ENCODE measurements around the gene TSPAN16. TPM values are rescaled to one million over a fixed set of nuclear protein-coding genes. Genes with fewer than 3 reads are reported as not detected.
A peak's percentile ranks its signal among the peaks of the same experiment; 100 is the strongest.

TSPAN16 gene
- total RNA-seq, 1 experiment from 2014 or later = not detected

GRCh38 chr19:11323601-11324078 is 27.7 kb downstream of the TSPAN16 start:
- H4K20me1 ChIP-seq (ENCODE audit: control insufficient read depth, insufficient read depth, insufficient read length) = no peaks in the 10 kb centered on the region
- no peak; the same call in 2 of the 3 replicates for TF ChIP-seq CTCF (conservative IDR thresholded peaks at IDR 0.05)
- H3K4me3 Mint-ChIP-seq = no peak overlapping the region
- H3T11ph ChIP-seq (ENCODE audit: low read length) = no peak overlapping the region
- no peak overlapping the region for H3K14ac ChIP-seq (ENCODE audit: insufficient read depth, low read length)
- H3K27me3 ChIP-seq (ENCODE audit: insufficient read depth, low read length) = no peaks in the 10 kb centered on the region
- H3K4me2 ChIP-seq (ENCODE audit: insufficient read depth, insufficient read length, low read length) = no peak overlapping the region
- H2BK5ac ChIP-seq (ENCODE audit: insufficient read length, low read length) = no peak overlapping the region
- H3K56ac ChIP-seq (ENCODE audit: insufficient read length, low read depth, low read length) = no peak overlapping the region
- no peak overlapping the region for H2BK20ac ChIP-seq (ENCODE audit: low read depth, low read length, poor library complexity, severe bottlenecking)
- H3K18ac ChIP-seq (ENCODE audit: insufficient read length, low read depth, low read length) = no peak overlapping the region
- peaks cover 5% of the 10 kb centered on the region; the same call in 1 of the 2 replicates for H3K27me3 Mint-ChIP-seq (ENCODE audit: low read depth)
- H3K4me1 ChIP-seq (ENCODE audit: insufficient read depth, low read length) = no peaks in the 10 kb centered on the region
- H4K5ac ChIP-seq (ENCODE audit: insufficient read length, low read depth, low read length) = no peak overlapping the region
- no peak overlapping the region for H2BK15ac ChIP-seq (ENCODE audit: low read depth, low read length)
- no peaks in the 10 kb centered on the region for H3K23me2 ChIP-seq (ENCODE audit: insufficient read length, low read depth, low read length, poor library complexity, severe bottlenecking)
- no peak overlapping the region for H4K8ac ChIP-seq (replicated peaks; ENCODE audit: insufficient read length, low read depth, low read length)
- H2AK5ac ChIP-seq (ENCODE audit: insufficient read length, low read length) = no peak overlapping the region
- H3K23ac ChIP-seq (ENCODE audit: insufficient read length, low read depth, low read length) = no peak overlapping the region
- WGBS (ENCODE audit: extremely low coverage, insufficient read length, low lambda C conversion rate) = no CpG with 5 or more reads among the region's 5 CpGs
- H3K27ac ChIP-seq (ENCODE audit: insufficient read length, low read depth, low read length) = no peak overlapping the region
- H2BK120ac ChIP-seq (ENCODE audit: low read depth, low read length, poor library complexity, severe bottlenecking) = no peak overlapping the region
- peaks cover 0 to 13% (median 9%) of the 10 kb centered on the region in 3 experiments; a peak in 3 of 7 replicates for H3K36me3 Mint-ChIP-seq (ENCODE audit: insufficient read depth in 1 of 3, low read depth in 3 of 3)
- no peak overlapping the region for H3K9ac ChIP-seq (ENCODE audit: extremely low read depth, insufficient read length, low read length)
- no peaks in the 10 kb centered on the region for H3K9me3 Mint-ChIP-seq
- no peak overlapping the region for H4K91ac ChIP-seq (ENCODE audit: insufficient read length, low read depth, low read length)
- H2AFZ ChIP-seq (ENCODE audit: low read length) = no peak overlapping the region
- no peaks in the 10 kb centered on the region for H3K79me1 ChIP-seq (ENCODE audit: insufficient read depth, low read depth, low read length, poor library complexity, severe bottlenecking)
- no peak overlapping the region for H2BK12ac ChIP-seq (ENCODE audit: insufficient read length, low read depth, low read length)
- H3K27ac Mint-ChIP-seq = peak overlapping the region in 1 of 3 experiments; percentile 77; a peak in 1 of 7 replicates
- no peaks in the 10 kb centered on the region for H3K79me2 ChIP-seq (ENCODE audit: insufficient read depth, low read length)
- no peak for DNase-seq
- H3K9me3 ChIP-seq (ENCODE audit: control insufficient read depth, low read depth, low read length) = no peaks in the 10 kb centered on the region
- H3K4ac ChIP-seq (ENCODE audit: low read depth, low read length) = no peak overlapping the region
- H3K4me1 Mint-ChIP-seq = peaks cover 6 to 11% of the 10 kb centered on the region in 2 experiments

Data from H9 (cell line).